Stomach (tissue), 9 donors: ENCODE measurements around the gene FAM184B. TPM values are rescaled to one million over a fixed set of nuclear protein-coding genes. Genes with fewer than 3 reads are reported as not detected.

ENCODE experiments used
- DNase-seq, 2 donors: peaks; one replicate each; pipeline versions ENCODE4 v3.0.0 to v3.0.0-alpha.2; 2013 to 2019
- H3K27ac ChIP-seq, 5 donors: fragments of 200-600 bp in 4 of 5; sonication (generic) in 4 of 5; one replicate each; pipeline ENCODE4 v1.5.1; 2013 to 2019; ENCODE audit warnings: mild to moderate bottlenecking in 1 of 5, moderate library complexity in 1 of 5
- H3K27me3 ChIP-seq, 3 donors: fragments of 200-600 bp; sonication (generic); one replicate each; pipeline ENCODE4 v1.5.1; 2017 to 2019; ENCODE audit warnings: mixed run types in 1 of 3
- H3K36me3 ChIP-seq, 4 donors: fragments of 200-600 bp; sonication (generic); 1 replicate in 3 of 4; 2 replicates in 1 of 4; pipeline ENCODE4 v1.5.1; 2016 to 2019
- H3K4me1 ChIP-seq, 4 donors: fragments of 200-600 bp; sonication (generic); one replicate each; pipeline ENCODE4 v1.5.1; 2016 to 2019
- H3K4me3 ChIP-seq, 4 donors: fragments of 200-600 bp; sonication (generic) in 3 of 4; one replicate each; pipeline ENCODE4 v1.5.1; 2016 to 2019; ENCODE audit warnings: mild to moderate bottlenecking in 1 of 4
- H3K9me3 ChIP-seq, 4 donors: fragments of 200-600 bp; sonication (generic); one replicate each; pipeline ENCODE4 v1.5.1; 2016 to 2019
- EP300 ChIP-seq: sonication (generic); formaldehyde crosslinking; IDR thresholded peaks from one replicate; pipeline ENCODE4 v1.6.1; 2017; ENCODE audit warnings: antibody characterized with exemption
- POLR2A ChIP-seq, 4 donors: fragments of 450-650 bp; IDR thresholded peaks; one replicate each; pipeline ENCODE4 v1.6.1; 2016; ENCODE audit warnings: antibody characterized with exemption in 4 of 4, control low read depth in 2 of 4, mild to moderate bottlenecking in 1 of 4, moderate library complexity in 1 of 4
- POLR2AphosphoS5 ChIP-seq, 3 donors: sonication (generic); formaldehyde crosslinking; IDR thresholded peaks; one replicate each; pipeline ENCODE4 v1.6.1; 2016; ENCODE audit warnings: antibody characterized with exemption in 3 of 3
- WGBS, 5 donors: extraction: QIAGEN DNeasy Blood & Tissue Kit in 3 of 5; methylation state at CpG; one replicate each; pipeline versions ENCODE4 v1.1.5 to v1.1.7; 2013 to 2018; 5-methylcytosine and 5-hydroxymethylcytosine counted together
- intact Hi-C: fragments of 100-400 bp; cut with DNase I; formaldehyde crosslinking; loops from one replicate; pipeline ENCODE4 v1.15.1; 2023; ENCODE audit warnings: low total_unique reads
- polyA plus RNA-seq, 3 donors: library from polyadenylated mRNA; stranded (reverse); fragments of 200-250 nt; gene quantifications; one replicate each; pipeline ENCODE4 v1.2.3, GENCODE V29; 2013
- total RNA-seq, 5 donors: library from RNA; depleted of rRNA; stranded (reverse); fragments of >200 nt; gene quantifications; one replicate each; pipeline versions ENCODE4 v1.1.0 to v1.2.3, GENCODE V29; 2014 to 2016
- TF ChIP-seq, protein P1 (sequence below), 7 experiments: fragments of 450-650 bp in 4 of 7; fragments of 200-600 bp in 3 of 7; sonication (generic) in 3 of 7; IDR thresholded peaks; one replicate each; pipeline ENCODE4 v1.5.1; 2016 to 2019; ENCODE audit warnings: antibody characterized with exemption in 7 of 7, control low read depth in 2 of 7, mild to moderate bottlenecking in 1 of 7
- donor health status: healthy with polysubstance abuse.
- donor health status: Bipolar disorder and iron deficiency.
- donor health status: healthy.

FAM184B gene
- total and polyA plus RNA-seq, 8 donors, result 0.08 to 0.18 TPM; not detected in 6

GRCh38 chr4:17694552-17694951 is 86.9 kb downstream of the FAM184B start:
- no peak for DNase-seq
- 0 to 95% (median 55%) methylated on average over 1 of the region's 1 CpG for WGBS, 5 donors
- no peaks in the 10 kb centered on the region for H3K4me1 ChIP-seq
- no peaks in the 10 kb centered on the region for H3K27me3 ChIP-seq
- H3K4me3 ChIP-seq, result no peak overlapping the region
- TF ChIP-seq POLR2AphosphoS5 (IDR thresholded peaks at IDR 0.05), result no peak
- no peak for TF ChIP-seq POLR2A (IDR thresholded peaks at IDR 0.05)
- no peak for TF ChIP-seq EP300
- TF ChIP-seq, protein P1, sequence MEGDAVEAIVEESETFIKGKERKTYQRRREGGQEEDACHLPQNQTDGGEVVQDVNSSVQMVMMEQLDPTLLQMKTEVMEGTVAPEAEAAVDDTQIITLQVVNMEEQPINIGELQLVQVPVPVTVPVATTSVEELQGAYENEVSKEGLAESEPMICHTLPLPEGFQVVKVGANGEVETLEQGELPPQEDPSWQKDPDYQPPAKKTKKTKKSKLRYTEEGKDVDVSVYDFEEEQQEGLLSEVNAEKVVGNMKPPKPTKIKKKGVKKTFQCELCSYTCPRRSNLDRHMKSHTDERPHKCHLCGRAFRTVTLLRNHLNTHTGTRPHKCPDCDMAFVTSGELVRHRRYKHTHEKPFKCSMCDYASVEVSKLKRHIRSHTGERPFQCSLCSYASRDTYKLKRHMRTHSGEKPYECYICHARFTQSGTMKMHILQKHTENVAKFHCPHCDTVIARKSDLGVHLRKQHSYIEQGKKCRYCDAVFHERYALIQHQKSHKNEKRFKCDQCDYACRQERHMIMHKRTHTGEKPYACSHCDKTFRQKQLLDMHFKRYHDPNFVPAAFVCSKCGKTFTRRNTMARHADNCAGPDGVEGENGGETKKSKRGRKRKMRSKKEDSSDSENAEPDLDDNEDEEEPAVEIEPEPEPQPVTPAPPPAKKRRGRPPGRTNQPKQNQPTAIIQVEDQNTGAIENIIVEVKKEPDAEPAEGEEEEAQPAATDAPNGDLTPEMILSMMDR (IDR thresholded peaks at IDR 0.05), result no peak
- H3K27ac ChIP-seq, result no peak overlapping the region
- H3K9me3 ChIP-seq, result peaks cover 0 to 2% (median under 1%) of the 10 kb centered on the region in 4 donors
- intact Hi-C loops, result no loop called here
- no peaks in the 10 kb centered on the region for H3K36me3 ChIP-seq

DNA sequence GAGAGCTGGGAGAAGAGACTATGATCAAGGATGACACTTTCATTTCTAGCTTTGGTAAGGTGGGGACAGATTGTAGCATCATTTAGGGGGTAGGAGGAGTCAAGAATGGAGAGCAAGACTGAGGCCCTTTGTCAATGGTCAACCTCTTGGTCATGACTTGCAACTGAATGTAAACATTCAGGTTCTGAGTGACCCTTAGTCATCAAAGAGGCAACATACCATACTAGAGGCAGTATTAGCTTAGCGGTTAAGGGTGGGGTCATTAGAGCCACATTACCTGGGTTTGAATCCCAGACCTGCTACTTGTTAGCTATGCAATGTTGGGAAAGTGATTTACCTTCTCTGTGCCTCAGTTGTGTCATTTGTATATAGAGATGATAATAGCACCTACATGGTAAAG is 90.5 kb downstream of the FAM184B start:
- H3K27me3 ChIP-seq, result no peaks in the 10 kb centered on the region
- WGBS, 5 donors, result 82 to 100% (median 92%) methylated on average over 1 of the region's 1 CpG
- no peak for DNase-seq
- no peaks in the 10 kb centered on the region for H3K9me3 ChIP-seq
- no peak overlapping the region for H3K4me3 ChIP-seq
- no peak overlapping the region for H3K27ac ChIP-seq
- H3K4me1 ChIP-seq, result no peaks in the 10 kb centered on the region
- TF ChIP-seq, protein P1 (IDR thresholded peaks at IDR 0.05), result no peak
- TF ChIP-seq POLR2AphosphoS5 (IDR thresholded peaks at IDR 0.05) (no peak), POLR2A (IDR thresholded peaks at IDR 0.05) (no peak)
- H3K36me3 ChIP-seq, result no peaks in the 10 kb centered on the region
- intact Hi-C loops, result no loop called here

GRCh38 chr4:17690135-17690534 is 91.3 kb downstream of the FAM184B start:
- intact Hi-C loops, result no loop called here

DNA sequence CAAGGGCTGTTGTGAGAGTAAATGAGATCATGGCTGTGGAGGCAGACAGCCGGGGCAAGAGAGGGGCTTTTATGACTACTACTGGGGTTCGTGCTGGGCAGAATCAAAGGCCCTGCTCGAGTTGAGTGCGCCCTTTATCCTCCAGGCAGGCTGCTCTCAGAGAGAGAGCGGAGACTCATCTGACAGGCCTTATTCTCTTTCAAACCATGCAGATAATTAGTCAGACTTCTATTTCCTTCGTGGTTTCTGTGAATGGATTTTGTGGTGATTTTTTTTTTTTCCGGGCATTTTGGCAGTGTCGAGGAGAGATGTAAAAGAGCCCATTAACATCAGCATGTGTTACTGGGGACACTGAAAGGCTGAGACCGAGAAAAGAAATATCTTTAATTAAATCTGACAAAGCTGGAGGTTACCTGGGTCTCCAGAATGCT is 93.4 kb downstream of the FAM184B start:
- 66 to 88% (median 80%) methylated on average over 9 of the region's 9 CpGs for WGBS, 5 donors
- no peak for DNase-seq
- TF ChIP-seq POLR2AphosphoS5 (IDR thresholded peaks at IDR 0.05) (no peak), EP300 (no peak), POLR2A (IDR thresholded peaks at IDR 0.05) (no peak)
- TF ChIP-seq, protein P1 (IDR thresholded peaks at IDR 0.05), result no peak
- Histone ChIP-seq H3K4me3 (no peak overlapping the region), H3K27me3 (no peaks in the 10 kb centered on the region), H3K27ac (no peak overlapping the region), H3K36me3 (no peaks in the 10 kb centered on the region), H3K9me3 (no peaks in the 10 kb centered on the region), H3K4me1 (no peaks in the 10 kb centered on the region)
- intact Hi-C loops, result no loop called here

More at GRCh38 chr4:17690135-17690534, 91.3 kb downstream of the FAM184B start:
- no peak overlapping the region for H3K4me3 ChIP-seq
- no peak for DNase-seq
- no peaks in the 10 kb centered on the region for H3K9me3 ChIP-seq
- no peaks in the 10 kb centered on the region for H3K36me3 ChIP-seq
- H3K4me1 ChIP-seq, result no peaks in the 10 kb centered on the region
- 81 to 93% (median 90%) methylated on average over 5 of the region's 5 CpGs for WGBS, 5 donors
- H3K27ac ChIP-seq, result no peak overlapping the region
- H3K27me3 ChIP-seq, result no peaks in the 10 kb centered on the region
- TF ChIP-seq EP300, result no peak
- TF ChIP-seq, protein P1 (IDR thresholded peaks at IDR 0.05), result no peak
- TF ChIP-seq POLR2A (IDR thresholded peaks at IDR 0.05), result no peak
- no peak for TF ChIP-seq POLR2AphosphoS5 (IDR thresholded peaks at IDR 0.05)
